GM12891 (cell line): ENCODE data around the gene CENPVL2. TPM values are rescaled to one million over a fixed set of nuclear protein-coding genes. Genes with fewer than 3 reads are reported as not detected.
"Not testable (repeated sequence)": the region's sequence is repeated elsewhere in the genome, so short reads cannot be mapped to it uniquely, and the experiment has no call there.

Experiments used
- DNase-seq: peaks from one replicate; pipeline ENCODE4 v3.0.0; 2011; ENCODE audit warnings: low spot score; ENCODE audit not compliant: insufficient read length
- FAIRE-seq: peaks from 2 replicates; lab custom pipeline; 2011; peaks lifted over from hg19 to GRCh38; lab: Jason Lieb, UNC
- PAX5 ChIP-seq: IDR thresholded peaks from 2 replicates; pipeline ENCODE4 v1.6.1; 2011; ENCODE audit warnings: low read length, moderate library complexity, mild to moderate bottlenecking; ENCODE audit not compliant: insufficient read depth, severe bottlenecking
- POLR2A ChIP-seq: IDR thresholded peaks from 2 replicates; pipeline ENCODE4 v1.6.1; 2011; ENCODE audit warnings: low read depth, low read length, control low read depth
- POLR2AphosphoS5 ChIP-seq: IDR thresholded peaks from 2 replicates; pipeline ENCODE4 v1.6.1; 2011; ENCODE audit warnings: low read depth, low read length, control low read depth
- POU2F2 ChIP-seq: IDR thresholded peaks from 2 replicates; pipeline ENCODE4 v1.6.1; 2011; ENCODE audit warnings: low read depth, mild to moderate bottlenecking, control low read depth, low read length, moderate library complexity
- SPI1 ChIP-seq: IDR thresholded peaks from 2 replicates; pipeline ENCODE4 v1.6.1; 2011; ENCODE audit warnings: low read depth, low read length, control low read depth
- TAF1 ChIP-seq: IDR thresholded peaks from 2 replicates; pipeline ENCODE4 v1.6.1; 2011; ENCODE audit warnings: low read depth, low read length, control low read depth
- polyA plus RNA-seq: library from polyadenylated mRNA; unstranded; fragments of >200 nt; gene quantifications from one replicate; pipeline ENCODE4 v1.2.1, GENCODE V29; 2012; ENCODE audit warnings: low read depth, missing spikeins, inconsistent platforms; ENCODE audit not compliant: missing spikeins

CENPVL2 gene
- not detected for polyA plus RNA-seq

- FAIRE-seq, result not testable (repeated sequence)
Observed at GRCh38 chrX:51682720-51683062, at the start of gene CENPVL2. CENPVL2 (minus strand) TSS chrX:51682831; CDS start chrX:51682831, 0 bp downstream.

GRCh38 chrX:51728202-51728601, 45.6 kb upstream of the CENPVL2 start:
- TF ChIP-seq POU2F2 (no peak), POLR2AphosphoS5 (no peak), SPI1 (no peak), POLR2A (no peak), PAX5 (no peak), TAF1 (no peak)
- FAIRE-seq (no peak), DNase-seq (no peak)

More at GRCh38 chrX:51682720-51683062, at the start of gene CENPVL2:
- DNase-seq, result not testable (repeated sequence)

DNA sequence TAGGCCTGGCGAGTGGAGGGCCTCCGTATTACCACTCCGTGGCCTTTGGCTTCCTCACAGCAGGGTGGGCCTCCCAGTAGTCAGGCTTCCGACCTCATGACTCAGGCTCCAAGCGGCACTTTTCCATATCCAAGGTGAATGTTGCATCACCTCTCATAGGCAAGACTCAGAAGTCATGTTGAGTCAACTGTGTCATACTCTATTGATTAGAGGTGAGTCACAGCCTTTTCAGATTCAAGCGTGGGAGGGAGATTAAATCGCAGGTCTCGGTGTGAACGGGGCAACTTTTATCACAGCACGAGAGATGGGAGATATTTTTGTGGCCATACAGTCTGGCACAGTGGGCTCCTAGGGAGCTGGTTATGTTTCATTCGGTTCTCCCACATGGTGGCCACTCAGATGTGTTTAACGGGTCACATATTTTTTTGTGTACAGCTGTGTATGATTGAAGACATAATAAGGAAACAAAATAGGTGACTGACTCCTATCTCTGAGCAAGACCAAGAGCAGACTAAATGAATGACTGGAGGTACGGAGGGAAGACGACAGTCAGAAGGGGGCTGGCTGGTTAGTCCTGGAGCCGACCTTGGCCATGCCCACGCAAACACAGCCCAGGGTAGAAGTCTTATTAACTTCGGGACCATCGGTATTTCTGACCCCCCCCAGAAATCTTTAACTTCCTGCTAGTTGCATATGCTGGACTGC, 30.5 kb upstream of the CENPVL2 start:
- DNase-seq, result not testable (repeated sequence)
- peak; percentile 26 for FAIRE-seq

- FAIRE-seq, DNase-seq: not testable (repeated sequence)
Observed at GRCh38 chrX:51710277-51711164, 27.9 kb upstream of the CENPVL2 start, which contains the start of gene CENPVL1. CENPVL1 (plus strand) TSS chrX:51710512; CDS start chrX:51710512, 0 bp downstream.

- FAIRE-seq (no peak), DNase-seq (no peak)
- TF ChIP-seq POU2F2 (no peak), POLR2AphosphoS5 (no peak), PAX5 (no peak), TAF1 (no peak), POLR2A (no peak), SPI1 (no peak)
Observed at GRCh38 chrX:51697397-51697796, 14.8 kb upstream of the CENPVL2 start.

DNA sequence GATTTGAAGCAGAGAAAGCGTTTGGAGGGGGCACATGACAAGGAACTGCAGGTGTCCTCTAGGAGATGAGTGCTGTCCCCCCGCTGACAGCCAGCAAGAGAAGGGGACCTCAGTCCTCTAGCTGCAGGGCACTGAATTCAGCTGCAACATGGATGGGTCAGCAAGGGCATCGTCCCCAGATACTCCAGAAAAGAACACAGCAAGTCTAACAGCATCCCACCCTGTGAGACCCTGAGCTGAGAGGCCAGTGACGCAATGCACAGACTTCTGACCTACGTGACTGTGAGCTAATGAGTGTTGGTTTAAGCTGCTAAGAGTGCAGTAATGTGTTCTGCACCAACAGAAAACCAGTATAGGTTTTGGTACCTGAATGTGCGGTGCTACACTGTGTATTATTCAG, 11.6 kb upstream of the CENPVL2 start:
- FAIRE-seq, result no peak
- TF ChIP-seq PAX5 (no peak), SPI1 (no peak), POLR2A (no peak), POLR2AphosphoS5 (no peak), POU2F2 (no peak), TAF1 (no peak)
- DNase-seq, result no peak

DNA sequence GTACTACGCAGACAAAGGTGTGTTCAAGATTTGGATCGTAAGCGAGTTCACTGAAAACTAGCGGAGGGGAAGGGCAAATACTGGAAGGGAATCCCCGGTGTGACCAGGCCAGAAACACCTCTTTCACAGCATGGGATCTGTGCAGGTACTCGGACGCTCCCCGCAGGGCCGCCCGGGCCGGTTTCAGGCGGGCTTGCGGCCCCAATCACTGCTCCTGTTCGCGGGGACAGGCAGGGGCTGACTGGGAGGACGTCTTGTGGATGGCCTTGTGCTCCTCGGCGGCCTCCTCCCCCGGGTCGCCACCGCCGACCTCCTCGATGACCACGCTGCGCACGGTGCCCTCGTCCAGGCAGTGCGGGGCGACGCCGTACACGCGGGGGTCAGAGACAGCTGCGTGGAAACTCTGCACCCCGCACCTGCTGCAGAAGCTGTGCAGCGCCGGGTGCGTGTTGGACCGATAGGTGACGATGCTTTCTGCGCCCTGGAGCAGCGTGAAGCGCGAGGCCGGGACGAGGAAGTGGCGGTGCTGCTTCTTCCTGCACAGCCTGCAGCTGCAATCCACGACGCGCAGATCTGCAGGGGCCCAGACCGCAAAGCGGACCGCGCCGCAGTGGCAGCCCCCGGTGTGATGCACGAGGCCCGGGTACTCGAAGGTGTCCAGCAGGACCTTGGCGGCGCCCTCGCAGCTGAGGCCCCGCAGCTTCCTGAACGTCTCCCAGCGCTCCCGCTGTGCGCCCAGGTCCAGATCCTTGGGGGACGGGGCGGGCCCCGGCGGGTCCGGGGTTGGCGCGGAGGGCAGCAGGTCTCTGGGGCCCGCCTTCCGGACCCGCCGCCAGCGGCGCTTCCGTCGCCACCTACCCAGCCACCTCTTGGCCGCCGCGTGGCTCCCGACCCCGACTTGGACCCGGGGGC, 567 bp downstream of the CENPVL2 start:
- DNase-seq, FAIRE-seq: not testable (repeated sequence)

DNA sequence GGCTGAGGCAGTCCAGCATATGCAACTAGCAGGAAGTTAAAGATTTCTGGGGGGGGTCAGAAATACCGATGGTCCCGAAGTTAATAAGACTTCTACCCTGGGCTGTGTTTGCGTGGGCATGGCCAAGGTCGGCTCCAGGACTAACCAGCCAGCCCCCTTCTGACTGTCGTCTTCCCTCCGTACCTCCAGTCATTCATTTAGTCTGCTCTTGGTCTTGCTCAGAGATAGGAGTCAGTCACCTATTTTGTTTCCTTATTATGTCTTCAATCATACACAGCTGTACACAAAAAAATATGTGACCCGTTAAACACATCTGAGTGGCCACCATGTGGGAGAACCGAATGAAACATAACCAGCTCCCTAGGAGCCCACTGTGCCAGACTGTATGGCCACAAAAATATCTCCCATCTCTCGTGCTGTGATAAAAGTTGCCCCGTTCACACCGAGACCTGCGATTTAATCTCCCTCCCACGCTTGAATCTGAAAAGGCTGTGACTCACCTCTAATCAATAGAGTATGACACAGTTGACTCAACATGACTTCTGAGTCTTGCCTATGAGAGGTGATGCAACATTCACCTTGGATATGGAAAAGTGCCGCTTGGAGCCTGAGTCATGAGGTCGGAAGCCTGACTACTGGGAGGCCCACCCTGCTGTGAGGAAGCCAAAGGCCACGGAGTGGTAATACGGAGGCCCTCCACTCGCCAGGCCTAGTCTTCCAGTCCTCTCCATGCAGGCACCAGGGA, 2.8 kb downstream of the CENPVL2 start:
- not testable (repeated sequence) for DNase-seq, FAIRE-seq

DNA sequence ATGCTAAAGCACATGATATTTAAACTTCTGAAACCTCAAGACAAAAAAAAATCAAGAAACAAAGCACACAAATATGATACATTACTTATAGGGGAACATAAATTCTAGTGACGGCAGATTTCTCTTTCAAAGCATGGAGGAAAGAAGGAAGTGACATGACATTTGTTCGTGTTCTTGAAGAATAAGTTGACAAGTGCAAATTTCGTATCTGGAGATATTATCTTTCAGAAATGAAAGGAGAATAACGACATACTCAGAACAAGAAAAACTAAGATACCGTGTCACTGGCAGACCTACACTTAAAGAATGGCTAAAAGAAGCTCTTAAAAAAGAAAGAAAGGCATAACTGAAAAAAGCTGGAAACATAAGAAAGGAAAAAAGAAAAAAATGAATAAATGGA, 16.6 kb downstream of the CENPVL2 start:
- no peak for DNase-seq
- FAIRE-seq, result no peak
- TF ChIP-seq SPI1 (no peak), TAF1 (no peak), POLR2A (no peak), POU2F2 (no peak), POLR2AphosphoS5 (no peak), PAX5 (no peak)

DNA sequence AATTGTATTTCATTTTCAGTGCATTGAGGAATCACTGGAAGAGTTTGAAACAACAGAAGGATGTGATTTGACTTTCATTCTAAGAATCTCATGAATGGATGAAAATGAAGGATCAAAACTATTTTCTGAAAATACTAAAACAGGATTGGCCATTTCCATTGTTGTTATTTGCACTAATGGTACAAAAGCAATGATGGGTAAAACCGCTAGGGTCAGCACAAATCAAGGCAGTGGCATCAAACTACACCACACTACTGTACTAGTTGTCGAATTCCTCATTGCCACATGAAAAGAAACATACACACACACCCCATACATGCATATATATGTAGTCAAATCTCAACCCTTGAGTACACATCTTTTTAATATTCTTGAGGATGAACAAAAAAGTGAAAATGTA, 39.3 kb downstream of the CENPVL2 start:
- DNase-seq (no peak), FAIRE-seq (no peak)
- no peak for TF ChIP-seq POLR2A
- no peak for TF ChIP-seq TAF1
- no peak for TF ChIP-seq POLR2AphosphoS5
- no peak for TF ChIP-seq POU2F2
- TF ChIP-seq PAX5, result no peak
- no peak for TF ChIP-seq SPI1
